Measurements from ENCODE around the gene SCFD2. TPM values are rescaled to one million over a fixed set of nuclear protein-coding genes. Genes with fewer than 3 reads are reported as not detected.

The SCFD2 gene
- total RNA-seq, 1 experiment from 2014 or later = 7.4 TPM

- ATAC-seq (no peak), DNase-seq (ENCODE audit: low read depth, low spot score) (no peak)
- Histone ChIP-seq H3K27ac (ENCODE audit: low read length) (no peak overlapping the region), H3K27me3 (ENCODE audit: control insufficient read depth, insufficient read depth, low read length) (no peaks in the 10 kb centered on the region), H3K36me3 (ENCODE audit: control insufficient read depth, insufficient read depth, low read length) (no peaks in the 10 kb centered on the region), H3K4me3 (ENCODE audit: low read depth in 2 of 2, low read length in 2 of 2) (no peak overlapping the region), H3K4me1 (ENCODE audit: control insufficient read depth, insufficient read depth, low read length) (no peaks in the 10 kb centered on the region), H3K9me3 (ENCODE audit: control insufficient read depth, insufficient read depth, low read depth, low read length) (no peaks in the 10 kb centered on the region)
- CTCF ChIA-PET = no interaction called here
- TF ChIP-seq REST (IDR thresholded peaks at IDR 0.05; ENCODE audit: insufficient read depth in 1 of 2, low read depth in 2 of 2, low read length in 1 of 2) (no peak), TCF7L2 (IDR thresholded peaks at IDR 0.05; ENCODE audit: low read depth, low read length) (no peak), CTCF (IDR thresholded peaks at IDR 0.05) (no peak), SIN3A (IDR thresholded peaks at IDR 0.05; ENCODE audit: borderline replicate concordance, insufficient read depth, low read depth, low read length) (no peak), POLR2AphosphoS5 (IDR thresholded peaks at IDR 0.05; ENCODE audit: low read depth, low read length) (no peak)
- POLR2A ChIA-PET = no interaction called here
- in situ Hi-C loops (cut with HindIII; ENCODE audit: low pct_unique_long_range_greater_than_20kb, low sequenced_read_pairs) = no loop called here
- intact Hi-C loops (cut with micrococcal nuclease; ENCODE audit: unreplicated experiment) = no loop called here
- no TSS peak for BruUV-seq (replicated peaks)
Measured at GRCh38 chr4:52879471-52879870, 486.4 kb downstream of the SCFD2 start.

- intact Hi-C loops (cut with micrococcal nuclease; ENCODE audit: unreplicated experiment) (no loop called here), in situ Hi-C loops (cut with HindIII; ENCODE audit: low pct_unique_long_range_greater_than_20kb, low sequenced_read_pairs) (no loop called here)
- no TSS peak for BruUV-seq (replicated peaks)
- Histone ChIP-seq H3K4me3 (ENCODE audit: low read depth in 2 of 2, low read length in 2 of 2) (no peak overlapping the region), H3K27me3 (ENCODE audit: control insufficient read depth, insufficient read depth, low read length) (no peaks in the 10 kb centered on the region), H3K4me1 (ENCODE audit: control insufficient read depth, insufficient read depth, low read length) (no peaks in the 10 kb centered on the region), H3K36me3 (ENCODE audit: control insufficient read depth, insufficient read depth, low read length) (no peaks in the 10 kb centered on the region), H3K27ac (ENCODE audit: low read length) (no peak overlapping the region), H3K9me3 (ENCODE audit: control insufficient read depth, insufficient read depth, low read depth, low read length) (no peaks in the 10 kb centered on the region)
- no peak for ATAC-seq
- TF ChIP-seq CTCF (IDR thresholded peaks at IDR 0.05) (no peak), REST (IDR thresholded peaks at IDR 0.05; ENCODE audit: insufficient read depth in 1 of 2, low read depth in 2 of 2, low read length in 1 of 2) (no peak), TCF7L2 (IDR thresholded peaks at IDR 0.05; ENCODE audit: low read depth, low read length) (no peak), SIN3A (IDR thresholded peaks at IDR 0.05; ENCODE audit: borderline replicate concordance, insufficient read depth, low read depth, low read length) (no peak), POLR2AphosphoS5 (IDR thresholded peaks at IDR 0.05; ENCODE audit: low read depth, low read length) (no peak)
- ChIA-PET POLR2A (no interaction called here), CTCF (no interaction called here)
- DNase-seq (ENCODE audit: low read depth, low spot score) = no peak
Measured at GRCh38 chr4:52877694-52878093, 488.2 kb downstream of the SCFD2 start.
